ENCODE measurements around the gene MRPL38.

The MRPL38 gene

GRCh38 chr17:75897160-75898019, 7.3 kb downstream of the MRPL38 start (continued):
- 0 out of 2 replicates have a peak, but pooled peaks have one; percentile 28 for TF ChIP-seq PRDM10 (tag by site-specific recombination; IDR thresholded peaks at IDR 0.05)
- 0 out of 2 replicates have a peak, but pooled peaks have one; percentile 7 for TF ChIP-seq KLF8 (tag by site-specific recombination; IDR thresholded peaks at IDR 0.05)
- peak; percentile 99 for TF ChIP-seq GLIS2 (tag by site-specific recombination; IDR thresholded peaks at IDR 0.05)
- TF ChIP-seq ZNF48 (tag by site-specific recombination; IDR thresholded peaks at IDR 0.05), result no peak
- TF ChIP-seq ZNF157 (tag by site-specific recombination; IDR thresholded peaks at IDR 0.05), result no peak
- 0 out of 2 replicates have a peak, but pooled peaks have one; percentile 22 for TF ChIP-seq ZNF366 (tag by site-specific recombination; conservative IDR thresholded peaks at IDR 0.05)
- no peak for TF ChIP-seq OSR2 (tag by site-specific recombination; IDR thresholded peaks at IDR 0.05)
- TF ChIP-seq PATZ1 (tag by site-specific recombination; IDR thresholded peaks at IDR 0.05), result peak; percentile 85; the same call in 1 of the 2 replicates
- no peak for TF ChIP-seq IKZF3 (tag by site-specific recombination; IDR thresholded peaks at IDR 0.05)
- no peak for TF ChIP-seq MEIS1 (CRISPR knock-in tag; IDR thresholded peaks at IDR 0.05; ENCODE audit: borderline replicate concordance)
- TF ChIP-seq ZNF585B (tag by site-specific recombination; IDR thresholded peaks at IDR 0.05), result no peak
- peak; percentile 73; the same call in 1 of the 2 replicates for TF ChIP-seq SP3 (tag by site-specific recombination; IDR thresholded peaks at IDR 0.05)
- TF ChIP-seq ZNF704 (tag by site-specific recombination; IDR thresholded peaks at IDR 0.05), result no peak
- no peak for TF ChIP-seq ZNF423 (tag by site-specific recombination; IDR thresholded peaks at IDR 0.05)
- TF ChIP-seq ZBTB8A (tag by site-specific recombination; IDR thresholded peaks at IDR 0.05), result peak; percentile 88
- TF ChIP-seq ZBTB17 (tag by site-specific recombination; IDR thresholded peaks at IDR 0.05), result peak; percentile 54; the same call in 1 of the 2 replicates
- TF ChIP-seq ZNF624 (tag by site-specific recombination; IDR thresholded peaks at IDR 0.05), result no peak
- TF ChIP-seq ZSCAN4 (tag by site-specific recombination; IDR thresholded peaks at IDR 0.05), result no peak
- no peak for TF ChIP-seq ZNF138 (tag by site-specific recombination; IDR thresholded peaks at IDR 0.05; ENCODE audit: borderline replicate concordance)
- TF ChIP-seq PRDM6 (tag by site-specific recombination; IDR thresholded peaks at IDR 0.05), result no peak
- TF ChIP-seq ZNF768 (tag by site-specific recombination; IDR thresholded peaks at IDR 0.05), result no peak
- no peak for TF ChIP-seq ZNF354C (tag by site-specific recombination; IDR thresholded peaks at IDR 0.05; ENCODE audit: borderline replicate concordance, low read depth)
- TF ChIP-seq ZNF394 (tag by site-specific recombination; IDR thresholded peaks at IDR 0.05; ENCODE audit: borderline replicate concordance), result 0 out of 2 replicates have a peak, but pooled peaks have one; percentile 2
- peak; percentile 72 for TF ChIP-seq ZNF335 (tag by site-specific recombination; conservative IDR thresholded peaks at IDR 0.05)
- TF ChIP-seq ZNF843 (tag by site-specific recombination; IDR thresholded peaks at IDR 0.05), result no peak
- TF ChIP-seq ZNF645 (tag by site-specific recombination; IDR thresholded peaks at IDR 0.05), result no peak
- TF ChIP-seq KLF7 (tag by site-specific recombination; IDR thresholded peaks at IDR 0.05; ENCODE audit: borderline replicate concordance), result no peak
- TF ChIP-seq ZNF23 (tag by site-specific recombination; IDR thresholded peaks at IDR 0.05; ENCODE audit: borderline replicate concordance), result no peak
- TF ChIP-seq GLIS1 (tag by site-specific recombination; IDR thresholded peaks at IDR 0.05), result peak; percentile 51; the same call in 1 of the 2 replicates
